Measurements from ENCODE around the gene DENND2A.
"Not testable (repeated sequence)": the region's sequence is repeated elsewhere in the genome, so short reads cannot be mapped to it uniquely, and the experiment has no call there.

Gene DENND2A

DNA sequence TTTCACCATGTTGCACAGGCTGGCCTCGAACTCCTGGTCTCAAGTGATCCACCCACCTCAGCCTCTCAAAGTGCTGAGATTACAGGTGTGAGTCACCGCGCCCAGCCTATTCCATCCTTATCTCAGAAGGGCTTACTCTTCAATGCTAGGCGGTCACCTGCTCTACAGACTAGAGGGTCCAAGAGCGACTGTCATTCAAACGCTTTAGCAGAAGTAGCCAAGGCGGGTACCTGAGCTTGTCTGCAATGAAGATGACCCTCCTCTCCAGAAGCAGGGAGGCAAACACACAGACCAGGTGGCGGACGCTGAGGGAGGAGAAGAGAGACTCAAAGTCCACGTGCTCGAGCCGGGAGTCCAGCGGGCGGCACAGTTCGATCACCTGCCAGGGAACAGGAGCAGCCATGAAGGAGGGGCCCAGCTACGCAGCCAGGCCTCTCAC, 96.2 kb downstream of the DENND2A start:
- no peak for DNase-seq (ENCODE audit: low spot score)

DNA sequence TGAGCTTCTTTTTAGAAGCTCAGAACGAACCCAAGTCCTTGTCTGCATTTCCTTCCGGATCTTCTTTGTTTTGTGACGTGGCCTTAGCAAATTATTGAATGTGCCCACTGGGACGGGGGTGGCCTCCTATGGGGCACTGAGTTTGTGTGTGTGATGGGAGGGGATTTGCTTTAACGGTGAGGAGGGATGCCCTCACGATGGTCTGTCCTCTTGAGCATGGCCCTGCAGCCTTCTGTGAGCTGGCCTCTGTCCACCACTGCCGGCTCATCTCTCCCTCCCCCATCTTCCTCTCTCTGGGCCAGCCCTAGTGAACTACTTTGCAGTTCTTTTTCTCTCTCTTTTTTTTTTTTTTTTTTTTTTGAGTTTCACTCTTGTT, 98.4 kb downstream of the DENND2A start:
- no peak for DNase-seq (ENCODE audit: low spot score)

DNA sequence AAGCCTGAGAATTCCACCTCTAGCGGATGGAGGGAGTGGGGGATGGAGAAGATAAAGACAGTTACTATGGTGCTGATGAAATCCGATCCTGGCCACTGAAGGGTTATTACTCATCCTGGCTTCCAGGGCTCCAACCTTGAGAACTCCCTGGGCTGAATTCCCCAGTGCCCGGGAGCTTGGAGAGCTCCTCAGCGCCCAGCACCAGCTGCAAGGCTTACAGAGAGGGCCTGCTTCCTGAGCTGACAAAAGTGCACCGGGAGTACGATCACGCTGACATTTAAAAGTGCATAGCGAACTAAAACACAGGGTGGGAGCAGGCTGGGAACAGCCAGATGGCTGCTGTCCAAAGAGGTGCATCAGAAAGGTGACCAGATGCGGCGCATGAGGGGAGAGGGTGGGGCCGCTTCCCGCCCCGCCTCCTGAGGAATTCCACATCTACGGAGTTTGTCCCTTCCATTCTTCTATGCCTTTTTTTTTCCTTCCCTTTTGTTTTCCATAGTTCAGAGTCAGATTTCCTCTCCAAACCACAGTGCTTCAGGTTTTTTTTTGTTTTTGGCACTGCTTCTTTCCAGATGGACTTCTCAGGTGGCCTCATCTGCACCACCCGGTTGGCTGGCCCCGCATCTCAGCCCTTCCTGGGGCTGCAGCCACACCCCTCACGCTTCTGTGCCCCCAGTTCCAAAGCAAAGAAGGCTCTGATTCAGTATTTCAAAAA, 98.9 kb downstream of the DENND2A start:
- no peak for DNase-seq (ENCODE audit: low spot score)

DNA sequence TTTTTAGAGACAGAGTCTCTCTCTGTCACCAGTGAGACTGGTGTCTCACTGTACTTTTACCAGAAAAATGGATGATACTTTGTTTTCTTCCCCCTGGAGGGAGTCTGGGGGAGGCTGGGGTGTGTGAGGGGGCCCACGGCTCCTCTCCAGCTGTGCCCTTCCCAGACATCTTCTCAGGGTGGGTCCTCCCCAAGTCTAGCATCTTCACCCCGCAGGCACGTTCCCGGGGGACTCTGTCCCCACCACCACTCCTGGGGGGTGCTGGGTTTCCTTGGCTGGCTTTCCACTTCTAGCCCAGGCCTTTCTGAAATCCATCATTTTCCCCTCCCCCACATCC, 99.5 kb downstream of the DENND2A start:
- no peak for DNase-seq (ENCODE audit: low spot score)

DNA sequence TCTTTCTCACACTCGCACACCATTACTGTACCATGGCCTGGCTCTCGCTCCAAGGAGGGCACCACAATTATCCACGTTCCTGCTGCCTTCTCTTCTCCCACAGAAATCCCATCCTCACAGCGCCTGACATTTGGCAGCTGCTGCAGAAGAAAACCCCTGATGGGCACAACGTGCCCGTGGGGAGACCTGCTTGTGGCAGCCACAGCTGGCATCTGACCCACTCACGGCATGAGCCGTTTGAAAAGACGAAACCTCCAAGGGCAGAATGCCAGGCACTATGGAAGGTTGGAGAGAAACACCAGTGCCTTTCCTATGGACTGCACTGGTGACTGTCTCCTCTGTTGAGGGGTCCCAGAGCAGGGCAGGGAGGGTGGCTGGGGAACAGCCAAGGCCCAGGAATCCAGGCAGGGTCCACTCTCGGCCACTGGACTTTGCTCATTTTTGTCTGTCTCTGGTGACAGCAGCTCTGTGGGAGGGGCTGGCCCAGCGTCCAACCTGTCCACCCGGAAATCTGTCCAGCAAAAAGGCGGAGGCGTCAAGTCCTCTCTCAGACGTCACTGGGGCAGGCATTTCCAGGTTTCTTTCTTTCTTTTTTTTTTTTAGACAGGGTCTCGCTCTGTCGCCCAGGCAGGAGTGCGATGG, 100.4 kb downstream of the DENND2A start:
- DNase-seq (ENCODE audit: low spot score), result no peak

DNA sequence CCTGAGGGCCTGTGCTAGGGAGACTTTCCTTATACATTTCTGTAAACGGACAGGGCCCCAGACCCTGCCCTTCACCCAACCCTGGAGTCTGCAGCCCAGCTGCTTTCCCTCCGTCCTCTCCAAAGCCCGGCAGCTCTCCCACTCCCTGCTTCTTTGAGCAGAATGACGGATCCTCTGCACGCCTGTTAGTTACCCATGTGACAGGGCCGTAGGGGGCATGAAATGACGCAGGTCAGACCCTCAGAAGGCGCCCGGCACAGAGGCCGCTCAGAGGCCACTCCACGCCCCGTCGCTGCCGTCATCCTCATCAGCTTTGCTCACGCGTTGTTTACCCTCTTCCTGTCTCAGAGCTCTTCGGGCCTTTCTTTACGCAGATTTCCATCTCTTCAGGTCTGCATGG, 101.2 kb downstream of the DENND2A start:
- DNase-seq (ENCODE audit: low spot score), result no peak

DNA sequence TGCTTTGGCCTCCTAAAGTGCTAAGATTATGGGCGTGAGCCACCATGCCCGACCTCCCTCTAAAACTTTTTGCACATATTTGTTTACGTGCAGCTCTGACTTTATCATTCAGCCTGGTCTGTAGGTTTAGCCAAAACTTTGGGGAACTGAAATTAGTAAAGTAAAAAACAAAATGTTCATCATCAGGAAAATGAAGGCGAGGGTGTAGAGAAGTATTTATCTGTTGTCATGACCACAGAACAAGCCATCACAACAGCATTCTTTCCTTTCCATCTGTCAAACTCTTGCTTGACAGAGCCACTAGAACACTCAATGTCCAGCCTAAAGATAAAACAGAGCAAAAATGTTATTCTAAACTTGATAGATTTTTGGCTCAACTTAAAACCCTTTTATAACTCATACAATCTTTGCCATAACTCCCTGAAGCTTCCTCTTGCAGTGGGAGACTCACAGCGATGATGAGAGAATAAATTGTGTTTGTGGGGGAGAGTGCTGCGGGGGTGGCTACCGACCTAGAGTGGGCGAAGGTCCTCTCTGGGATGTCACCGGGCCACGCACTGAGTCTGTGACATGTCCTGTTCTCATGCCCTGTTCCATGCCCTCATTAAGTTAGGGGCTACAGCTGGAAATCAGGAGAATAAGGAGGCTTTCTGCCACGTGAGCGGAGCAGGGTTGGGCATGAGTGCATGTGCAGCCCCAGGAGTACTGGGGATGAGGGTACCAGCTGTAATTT, 102.7 kb downstream of the DENND2A start:
- no peak for DNase-seq (ENCODE audit: low spot score)

DNA sequence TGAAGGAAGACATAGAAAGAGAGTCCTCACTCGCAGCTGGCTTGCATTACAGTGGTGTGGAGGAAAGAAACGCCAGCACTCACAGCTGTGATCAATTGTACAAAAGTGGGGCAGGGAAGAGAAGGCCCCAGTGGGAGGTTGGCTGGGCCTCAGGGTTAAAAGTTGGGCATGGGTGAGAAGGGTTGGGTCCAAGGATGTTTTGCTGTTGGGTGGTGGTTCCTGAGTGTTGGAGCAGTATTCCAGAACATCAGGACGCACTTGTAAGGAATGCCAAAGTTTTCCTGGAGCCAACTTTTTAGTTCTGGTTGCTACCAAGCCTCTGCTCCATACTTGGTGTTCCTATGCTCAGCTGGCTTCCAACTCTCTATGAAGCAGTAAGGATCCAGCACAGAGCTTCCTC, 105.9 kb downstream of the DENND2A start:
- no peak for DNase-seq (ENCODE audit: low spot score)

DNA sequence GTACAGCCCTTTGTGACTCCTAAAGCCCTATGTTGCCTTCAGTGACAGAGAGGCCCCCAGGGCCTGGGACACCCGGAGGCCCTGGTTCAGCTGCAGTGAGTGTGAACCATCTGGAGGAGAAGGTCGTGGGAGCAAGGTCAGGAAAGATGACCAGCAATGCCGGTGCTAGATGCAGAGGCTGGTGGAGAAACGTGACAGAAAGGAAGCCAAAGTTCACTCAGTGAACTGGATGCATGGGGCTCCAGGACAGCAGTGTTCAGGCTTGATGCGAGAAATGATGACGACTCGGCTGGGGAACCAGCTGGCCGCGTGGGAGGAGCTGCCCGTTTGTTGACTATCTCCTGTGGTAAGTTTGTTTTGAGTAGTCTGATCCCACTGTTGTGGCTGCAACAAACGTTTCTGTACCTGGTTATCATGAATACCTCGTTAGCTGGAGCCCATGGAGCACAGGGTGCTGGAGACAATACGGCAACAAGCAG, 107.2 kb downstream of the DENND2A start:
- DNase-seq (ENCODE audit: low spot score), result no peak

DNA sequence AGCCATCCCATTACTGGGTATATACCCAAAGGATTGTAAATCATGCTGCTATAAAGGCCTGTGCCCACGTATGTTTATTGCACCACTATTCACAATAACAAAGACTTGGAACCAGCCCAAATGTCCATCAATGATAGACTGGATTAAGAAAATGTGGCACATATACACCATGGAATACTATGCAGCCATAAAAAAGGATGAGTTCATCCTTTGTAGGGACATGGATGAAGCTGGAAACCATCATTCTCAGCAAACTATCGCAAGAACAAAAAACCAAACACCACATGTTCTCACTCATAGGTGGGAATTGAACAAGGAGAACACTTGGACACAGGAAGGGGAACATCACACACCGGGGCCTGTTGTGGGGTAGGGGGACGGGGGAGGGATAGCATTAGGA, 111.2 kb downstream of the DENND2A start:
- DNase-seq (ENCODE audit: low spot score), result not testable (repeated sequence)

DNA sequence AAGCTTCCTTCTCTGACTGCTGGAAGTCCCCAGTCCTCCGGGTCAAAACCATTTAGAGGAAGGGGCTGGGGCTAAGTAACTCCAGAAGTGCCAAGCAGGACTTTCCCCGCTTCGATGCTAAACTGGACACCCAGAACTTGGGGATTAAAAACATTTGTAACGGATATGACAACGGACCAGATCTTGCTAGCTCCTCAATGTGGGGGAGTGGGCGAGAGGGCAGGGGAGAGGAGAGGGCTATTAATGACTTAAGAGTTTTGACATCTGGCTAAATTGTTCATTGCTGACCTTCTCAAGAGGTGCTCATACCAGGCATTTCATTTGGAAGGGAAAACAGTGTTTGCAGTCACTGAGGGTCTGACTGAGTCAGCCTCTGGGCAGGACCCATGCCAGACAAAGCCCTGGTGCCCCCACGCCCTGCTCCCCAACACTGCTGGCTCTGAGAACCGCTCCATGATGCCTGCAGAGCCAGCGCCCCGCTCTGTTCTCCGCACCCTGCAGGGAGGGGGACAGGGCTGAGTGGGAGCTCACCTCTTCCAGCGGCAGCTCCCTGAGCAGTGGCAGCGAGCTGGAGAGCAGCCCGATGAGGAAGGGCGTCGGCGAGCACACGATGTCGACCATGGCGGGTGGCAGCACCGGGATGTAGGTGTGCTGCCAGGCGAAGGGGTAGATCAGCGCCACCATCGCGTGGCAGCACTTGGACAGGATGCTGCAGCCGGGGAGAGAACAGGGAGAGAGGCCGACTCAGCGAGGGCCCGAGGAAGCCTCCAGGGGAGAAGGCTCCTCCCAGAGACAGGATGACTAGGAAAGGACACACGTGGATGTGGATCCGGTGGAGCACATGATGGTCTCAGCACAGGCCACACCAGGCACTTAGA, 113.6 kb downstream of the DENND2A start:
- DNase-seq (ENCODE audit: low spot score), result no peak

DNA sequence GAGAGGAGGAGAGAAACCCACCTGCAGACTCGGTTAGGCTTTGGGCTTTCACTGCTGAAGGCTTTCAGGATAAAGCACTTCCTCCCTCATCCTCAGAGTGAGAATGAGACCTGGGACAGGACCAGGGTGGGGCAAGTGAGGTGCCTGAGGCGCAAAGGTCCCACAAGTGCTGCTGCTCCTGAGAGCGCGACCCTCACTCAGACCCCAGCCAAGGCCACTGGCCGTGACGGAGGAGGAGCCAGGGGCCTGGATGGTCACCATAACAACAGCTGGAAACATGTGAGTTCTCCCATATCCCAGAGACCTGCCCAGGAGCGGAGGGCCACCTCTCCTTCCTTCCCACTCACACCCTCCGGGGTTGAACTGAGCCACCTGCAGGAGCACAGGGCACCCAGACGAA, 114.4 kb downstream of the DENND2A start:
- DNase-seq (ENCODE audit: low spot score), result no peak

DNA sequence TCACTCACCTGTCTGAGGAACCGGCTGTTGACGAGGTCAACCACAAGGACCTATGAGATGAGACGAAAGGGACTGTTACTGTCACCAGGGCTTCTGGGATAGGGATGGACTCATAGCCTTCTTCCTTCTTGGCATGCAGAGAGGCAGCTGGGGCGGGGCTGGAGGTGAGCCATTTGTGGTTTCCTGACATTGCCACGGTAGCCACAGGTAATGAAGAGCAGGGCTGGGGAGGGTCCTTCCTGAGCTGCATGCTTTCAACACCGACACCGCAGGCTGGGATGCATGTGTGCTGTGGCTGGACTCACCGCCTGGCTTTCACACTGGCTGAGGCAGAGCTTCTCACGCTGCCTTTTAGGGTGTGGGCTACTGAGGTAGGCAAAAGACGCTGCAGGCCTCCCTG, 114.9 kb downstream of the DENND2A start:
- DNase-seq (ENCODE audit: low spot score), result no peak

DNA sequence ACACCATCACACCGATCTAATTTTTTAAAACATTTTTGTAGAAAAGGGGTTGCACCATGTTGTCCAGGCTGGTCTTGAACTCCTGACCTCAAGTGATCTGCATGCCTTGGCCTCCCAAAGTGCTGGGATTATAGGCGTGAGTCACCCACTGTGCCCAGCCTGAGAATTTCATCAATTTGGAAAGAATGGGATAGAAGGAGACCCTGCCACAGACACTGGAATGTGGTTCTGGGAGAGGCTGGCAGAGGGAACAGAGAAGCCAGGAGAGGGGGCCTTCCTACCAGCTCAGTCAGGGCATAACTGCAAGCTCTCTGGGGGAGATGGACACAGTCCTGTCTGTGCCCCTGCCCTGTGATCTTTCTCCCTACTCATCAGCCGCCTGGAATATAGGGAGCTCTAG, 119.2 kb downstream of the DENND2A start:
- no peak for DNase-seq (ENCODE audit: low spot score)

DNA sequence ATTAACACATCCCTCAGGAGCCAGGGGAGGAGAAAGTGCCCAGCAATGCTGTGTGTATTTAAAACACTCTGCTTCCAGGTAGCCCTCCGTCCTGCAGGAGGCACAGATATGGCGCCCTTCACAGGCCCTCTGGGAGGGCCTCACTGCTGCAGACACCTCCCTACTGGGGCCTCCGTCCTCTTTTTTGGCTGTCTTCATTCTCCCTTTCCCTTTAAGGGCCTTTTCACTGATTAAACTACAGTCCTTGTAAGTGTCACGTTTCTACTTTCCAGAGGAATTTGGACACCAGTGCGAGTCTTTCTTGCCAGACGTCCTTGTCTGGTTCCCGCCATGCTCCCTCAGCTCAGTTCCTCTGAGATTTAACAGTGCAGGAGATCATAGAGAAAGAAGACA, 121.6 kb downstream of the DENND2A start:
- DNase-seq (ENCODE audit: low spot score), result no peak

DNA sequence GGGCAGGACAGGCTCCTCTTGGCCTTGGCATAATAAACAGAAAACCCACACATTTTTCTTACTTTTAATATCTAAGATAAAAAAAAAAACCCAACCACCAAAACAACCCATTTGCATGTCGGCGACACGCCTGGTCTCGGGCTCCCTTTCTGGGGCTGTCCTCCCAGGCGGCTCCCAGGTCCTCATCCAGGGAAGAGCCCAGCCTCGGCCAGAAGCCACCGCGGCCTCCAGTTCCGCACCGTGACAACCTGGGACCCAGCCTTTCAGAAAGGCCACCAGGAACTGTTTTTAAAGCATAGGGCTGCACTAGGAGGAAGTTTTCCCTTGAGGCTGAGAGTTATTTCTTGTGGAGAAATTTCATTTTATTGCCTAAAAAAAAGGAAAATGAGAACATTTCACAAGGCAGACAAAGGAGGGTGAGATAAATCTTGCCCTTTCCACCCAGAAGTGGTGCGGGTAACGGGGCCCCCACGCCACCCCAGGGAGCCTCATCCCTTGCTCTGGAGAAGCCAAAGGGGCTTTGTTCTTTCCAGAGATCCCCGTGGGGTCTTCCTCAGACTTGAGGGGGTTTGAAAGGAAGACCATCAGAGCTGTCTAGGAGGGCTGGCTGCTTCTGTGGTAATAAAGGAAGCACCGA, 122.1 kb downstream of the DENND2A start:
- DNase-seq (ENCODE audit: low spot score), result no peak

DNA sequence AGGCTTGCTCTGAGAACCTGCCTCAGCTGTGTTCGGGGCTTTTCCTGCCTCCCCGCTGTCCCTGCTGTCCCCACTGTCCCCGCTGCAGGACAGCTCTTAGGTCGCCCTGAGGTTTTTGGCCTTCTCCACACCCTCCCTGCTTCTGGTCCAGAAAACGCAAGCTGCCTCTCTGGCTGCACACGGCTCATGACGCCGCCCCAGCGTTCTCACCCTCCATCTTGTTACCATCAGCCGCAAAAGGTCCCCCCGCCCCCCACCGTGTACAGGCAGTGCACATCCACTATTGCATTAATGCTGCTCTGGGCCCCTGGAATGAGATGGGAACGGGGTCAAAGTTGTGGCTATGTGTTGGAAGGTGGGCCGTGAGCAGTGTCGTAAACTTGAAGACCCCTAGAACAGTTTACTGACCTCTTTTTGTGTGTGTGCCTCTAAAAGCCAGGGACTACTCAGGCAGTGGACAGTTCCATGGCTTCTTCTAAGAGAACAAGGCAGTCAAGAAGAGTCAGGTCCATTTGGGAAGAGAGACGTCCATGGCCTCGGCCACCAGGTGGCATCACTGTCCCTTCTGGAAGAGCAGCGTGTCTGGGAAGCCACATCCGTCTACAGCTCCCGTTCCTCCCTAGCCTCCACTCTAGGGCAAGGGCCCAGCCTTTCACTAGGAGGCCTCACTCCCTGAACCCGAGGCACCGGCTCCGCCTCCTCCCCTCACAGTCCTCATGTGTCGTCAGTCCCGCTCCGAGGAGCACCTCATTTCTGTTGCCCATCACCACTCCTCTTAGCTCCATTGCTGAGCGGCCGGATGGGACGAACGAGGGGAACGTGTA, 122.9 kb downstream of the DENND2A start:
- peak; percentile 82 for DNase-seq (ENCODE audit: low spot score)

DNA sequence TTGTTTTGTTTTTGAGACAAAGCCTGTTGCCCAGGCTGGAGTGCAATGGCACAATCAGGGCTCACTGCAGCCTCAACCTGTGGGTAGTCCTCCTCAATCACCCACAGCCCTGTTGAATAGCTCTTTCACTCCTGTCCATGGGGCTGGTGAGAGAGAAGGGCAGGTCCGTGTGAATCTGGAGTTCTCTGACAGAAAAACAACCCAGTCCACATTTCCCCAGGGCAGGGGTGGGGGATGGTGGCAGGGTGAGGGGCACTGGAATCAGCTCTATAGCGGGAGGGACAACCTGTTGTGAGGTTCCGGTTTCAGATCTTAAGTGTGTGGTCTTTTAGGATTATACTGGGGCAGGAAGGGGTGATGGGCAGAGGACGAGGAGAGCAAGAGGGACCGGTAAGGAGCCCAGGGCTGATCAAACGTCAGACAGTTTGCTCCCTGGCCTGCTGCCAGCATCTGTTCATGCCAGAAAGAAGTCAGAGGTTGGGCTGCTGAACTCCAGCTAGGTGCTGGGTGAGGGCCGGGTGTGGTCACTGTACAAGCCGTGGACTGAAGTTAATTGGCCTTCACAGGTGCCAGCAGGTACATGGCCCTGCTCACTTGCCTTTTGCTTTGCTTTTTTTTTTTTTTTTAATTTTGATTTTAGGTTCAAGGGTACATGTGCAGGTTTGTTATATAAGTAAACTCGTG, 128.2 kb downstream of the DENND2A start:
- DNase-seq (ENCODE audit: low spot score), result no peak

DNA sequence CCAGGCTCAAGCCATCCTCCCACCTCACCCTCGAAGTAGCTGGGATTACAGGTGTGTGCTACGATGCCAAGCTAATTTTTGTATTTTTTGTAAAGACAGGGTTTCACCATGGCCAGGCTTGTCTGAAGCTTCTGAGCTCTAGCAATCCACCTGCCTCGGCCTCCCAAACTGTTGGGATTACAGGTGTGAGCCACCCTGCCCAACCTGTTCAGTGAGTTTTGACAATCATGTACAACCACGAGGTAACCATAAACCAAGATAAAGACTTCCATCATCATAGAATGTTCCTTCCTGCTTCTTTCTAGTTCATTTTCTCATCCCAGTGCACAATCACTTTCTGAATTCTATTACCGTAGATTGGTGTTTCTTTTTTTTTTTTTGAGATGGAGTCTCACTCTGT, 130.8 kb downstream of the DENND2A start:
- DNase-seq (ENCODE audit: low spot score), result no peak

DNA sequence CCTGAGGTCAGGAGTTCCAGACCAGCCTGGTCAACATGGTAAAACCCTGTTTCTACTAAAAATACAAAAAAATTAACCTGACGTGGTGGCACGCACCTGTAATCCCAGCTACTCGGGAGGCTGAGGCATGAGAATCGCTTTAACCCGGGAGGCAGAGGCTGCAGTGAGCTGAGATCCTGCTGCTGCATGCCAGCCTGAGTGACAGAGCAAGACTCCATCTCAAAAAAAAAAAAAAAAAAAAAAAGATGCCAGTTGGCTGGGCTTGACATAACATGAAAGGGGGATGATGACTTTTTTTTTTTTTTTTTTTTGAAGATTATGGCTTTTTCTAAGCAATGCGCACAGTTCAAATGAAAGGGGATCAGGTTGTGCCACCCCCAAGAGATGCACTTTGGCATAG, 133.1 kb downstream of the DENND2A start:
- not testable (repeated sequence) for DNase-seq (ENCODE audit: low spot score)

Data from globus pallidus (tissue), 1 donor.